GM12875 (cell line): ENCODE measurements around the gene FAM72B.
"Not testable (repeated sequence)": the region's sequence is repeated elsewhere in the genome, so short reads cannot be mapped to it uniquely, and the experiment has no call there.

Experiments used
- H3K4me3 ChIP-seq: one replicate; pipeline ENCODE4 v1.5.1; 2011; ENCODE audit warnings: low read depth, low read length, control low read depth

FAM72B gene

GRCh38 chr1:121156958-121157603 lies 27.1 kb downstream of the FAM72B start:
- not testable (repeated sequence) for H3K4me3 ChIP-seq

- not testable (repeated sequence) for H3K4me3 ChIP-seq
Measured at GRCh38 chr1:121155671-121156358, 28.3 kb downstream of the FAM72B start.

- H3K4me3 ChIP-seq = not testable (repeated sequence)
Measured at GRCh38 chr1:121154811-121155210, 29.3 kb downstream of the FAM72B start.

GRCh38 chr1:121152788-121153187 lies 31.4 kb downstream of the FAM72B start:
- not testable (repeated sequence) for H3K4me3 ChIP-seq

- not testable (repeated sequence) for H3K4me3 ChIP-seq
Measured at GRCh38 chr1:121151294-121151693, 32.8 kb downstream of the FAM72B start.

- not testable (repeated sequence) for H3K4me3 ChIP-seq
Measured at GRCh38 chr1:121148489-121149190, 35.5 kb downstream of the FAM72B start.

GRCh38 chr1:121140393-121140792 lies 43.7 kb downstream of the FAM72B start:
- not testable (repeated sequence) for H3K4me3 ChIP-seq

GRCh38 chr1:121131494-121131893 lies 52.6 kb downstream of the FAM72B start:
- H3K4me3 ChIP-seq = not testable (repeated sequence)

GRCh38 chr1:121118480-121118824 lies 65.7 kb downstream of the FAM72B start:
- H3K4me3 ChIP-seq = not testable (repeated sequence)
